B cell (primary cell): ENCODE measurements around the gene CYB5RL.

ENCODE experiments used
- CTCF ChIP-seq: fragments of 200-600 bp; IDR thresholded peaks from one replicate; pipeline ENCODE4 v1.8.0; 2022; ENCODE audit warnings: antibody characterized with exemption, mild to moderate bottlenecking
- EZH2 ChIP-seq: IDR thresholded peaks from 2 replicates; pipeline ENCODE4 v1.6.1; 2012; ENCODE audit warnings: borderline replicate concordance, low read depth, mild to moderate bottlenecking, moderate library complexity, low read length; ENCODE audit not compliant: insufficient read depth, poor library complexity, severe bottlenecking

GRCh38 chr1:54151013-54151412 is 48.8 kb downstream of the CYB5RL start:
- TF ChIP-seq CTCF, result no peak
- TF ChIP-seq EZH2, result no peak
